ENCODE data around the gene CELA1. TPM values are rescaled to one million over a fixed set of nuclear protein-coding genes. Genes with fewer than 3 reads are reported as not detected.

The CELA1 gene
- total RNA-seq, 1 experiment from 2014 or later = not detected

DNA sequence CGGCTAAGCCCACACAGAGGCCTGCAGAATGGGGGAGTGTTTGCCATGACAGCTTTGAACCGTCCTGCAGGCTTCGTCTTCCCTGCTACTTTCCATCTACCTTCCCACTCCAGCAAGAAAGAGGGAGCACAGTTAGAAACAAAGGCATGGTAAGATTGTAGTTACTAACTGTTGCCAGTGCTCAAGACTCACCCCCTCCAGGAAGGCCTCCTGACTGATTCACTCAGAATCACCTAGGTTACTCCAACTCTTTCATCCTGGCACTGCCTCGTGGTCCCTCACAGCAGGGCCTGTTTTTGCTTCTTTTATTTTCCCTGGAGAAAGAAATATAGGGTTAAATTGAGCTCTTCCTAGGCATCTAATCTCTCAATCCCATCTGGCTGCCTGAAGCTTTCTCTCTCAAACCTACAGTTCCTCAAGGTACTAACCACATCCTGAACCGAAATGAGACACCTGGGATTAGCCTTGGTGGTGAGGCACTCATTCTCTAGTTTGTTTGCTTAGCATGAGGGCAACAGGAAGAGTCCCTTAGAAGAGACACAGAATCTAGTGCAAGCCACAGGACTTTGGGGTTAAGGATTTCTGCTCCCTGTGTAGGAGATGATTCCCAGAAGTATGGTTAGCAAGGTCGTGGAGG lies 36.9 kb upstream of the CELA1 start:
- ChIA-PET CTCF (no interaction called here), POLR2A (interaction anchor here (2.1 kb wide), 1 partner anchor 12 kb away, joined by 4 read pairs; no protein-coding TSS in a partner anchor), RAD21 (ENCODE audit: low non-redundant PET in 1 of 2, low total read pairs in 2 of 2, uncharacterized antibody in 2 of 2, unreplicated experiment in 2 of 2) (no interaction called here)
- Histone ChIP-seq H3K9me2 (ENCODE audit: insufficient read depth) (no peaks in the 10 kb centered on the region), H2AFZ (ENCODE audit: low read depth, low read length, poor library complexity, severe bottlenecking) (no peak overlapping the region), H4K20me1 (ENCODE audit: insufficient read depth) (no peaks in the 10 kb centered on the region), H3K4me3 (replicated peaks in 1 of 2; ENCODE audit: low read depth in 1 of 2, low read length in 2 of 2) (no peak overlapping the region), H3K4me1 (ENCODE audit: control insufficient read depth in 1 of 2, insufficient read depth in 2 of 2, low read length in 2 of 2) (no peaks in the 10 kb centered on the region), H3K27ac (ENCODE audit: low read depth, low read length) (no peak overlapping the region), H3K9me3 (ENCODE audit: control insufficient read depth in 1 of 2, insufficient read depth in 1 of 2, low read depth in 1 of 2, low read length in 2 of 2) (no peaks in the 10 kb centered on the region), H3K27me3 (ENCODE audit: insufficient read depth, low read length) (no peaks in the 10 kb centered on the region), H3K9ac (ENCODE audit: low read length) (no peak overlapping the region), H3K36me3 (ENCODE audit: control insufficient read depth in 1 of 2, insufficient read depth in 2 of 2, low read length in 2 of 2) (peaks cover 2 to 7% of the 10 kb centered on the region in 2 experiments; a peak in 2 of 4 replicates), H3K4me2 (ENCODE audit: low read length) (no peak overlapping the region), H3K79me2 (ENCODE audit: insufficient read depth, low read length) (no peaks in the 10 kb centered on the region)
- no peak for DNase-seq (ENCODE audit: low read depth, low spot score)
- TF ChIP-seq YY1 (IDR thresholded peaks at IDR 0.05; ENCODE audit: extremely low read depth, insufficient replicate concordance, low read depth, low read length) (no peak), POLR2A (IDR thresholded peaks at IDR 0.05; ENCODE audit: borderline replicate concordance, extremely low read depth, insufficient read depth, insufficient read length) (no peak), RAD21 (IDR thresholded peaks at IDR 0.05; ENCODE audit: low read depth) (no peak), EZH2 (IDR thresholded peaks at IDR 0.05) (no peak), TCF7L2 (IDR thresholded peaks at IDR 0.05; ENCODE audit: borderline replicate concordance, extremely low read depth, insufficient read depth, insufficient read length) (no peak), EZH2phosphoT487 (IDR thresholded peaks at IDR 0.05; ENCODE audit: borderline replicate concordance) (no peak), POLR2AphosphoS5 (IDR thresholded peaks at IDR 0.05; ENCODE audit: low read depth, low read length) (no peak), FOSL1 (IDR thresholded peaks at IDR 0.05; ENCODE audit: low read depth) (no peak), ZFX (IDR thresholded peaks at IDR 0.05) (no peak), JUND (IDR thresholded peaks at IDR 0.05) (no peak)
- TF ChIP-seq, protein P1, sequence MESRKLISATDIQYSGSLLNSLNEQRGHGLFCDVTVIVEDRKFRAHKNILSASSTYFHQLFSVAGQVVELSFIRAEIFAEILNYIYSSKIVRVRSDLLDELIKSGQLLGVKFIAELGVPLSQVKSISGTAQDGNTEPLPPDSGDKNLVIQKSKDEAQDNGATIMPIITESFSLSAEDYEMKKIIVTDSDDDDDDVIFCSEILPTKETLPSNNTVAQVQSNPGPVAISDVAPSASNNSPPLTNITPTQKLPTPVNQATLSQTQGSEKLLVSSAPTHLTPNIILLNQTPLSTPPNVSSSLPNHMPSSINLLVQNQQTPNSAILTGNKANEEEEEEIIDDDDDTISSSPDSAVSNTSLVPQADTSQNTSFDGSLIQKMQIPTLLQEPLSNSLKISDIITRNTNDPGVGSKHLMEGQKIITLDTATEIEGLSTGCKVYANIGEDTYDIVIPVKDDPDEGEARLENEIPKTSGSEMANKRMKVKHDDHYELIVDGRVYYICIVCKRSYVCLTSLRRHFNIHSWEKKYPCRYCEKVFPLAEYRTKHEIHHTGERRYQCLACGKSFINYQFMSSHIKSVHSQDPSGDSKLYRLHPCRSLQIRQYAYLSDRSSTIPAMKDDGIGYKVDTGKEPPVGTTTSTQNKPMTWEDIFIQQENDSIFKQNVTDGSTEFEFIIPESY (IDR thresholded peaks at IDR 0.05; ENCODE audit: extremely low read depth, insufficient replicate concordance, low read length) = no peak
- TF ChIP-seq, protein P2, sequence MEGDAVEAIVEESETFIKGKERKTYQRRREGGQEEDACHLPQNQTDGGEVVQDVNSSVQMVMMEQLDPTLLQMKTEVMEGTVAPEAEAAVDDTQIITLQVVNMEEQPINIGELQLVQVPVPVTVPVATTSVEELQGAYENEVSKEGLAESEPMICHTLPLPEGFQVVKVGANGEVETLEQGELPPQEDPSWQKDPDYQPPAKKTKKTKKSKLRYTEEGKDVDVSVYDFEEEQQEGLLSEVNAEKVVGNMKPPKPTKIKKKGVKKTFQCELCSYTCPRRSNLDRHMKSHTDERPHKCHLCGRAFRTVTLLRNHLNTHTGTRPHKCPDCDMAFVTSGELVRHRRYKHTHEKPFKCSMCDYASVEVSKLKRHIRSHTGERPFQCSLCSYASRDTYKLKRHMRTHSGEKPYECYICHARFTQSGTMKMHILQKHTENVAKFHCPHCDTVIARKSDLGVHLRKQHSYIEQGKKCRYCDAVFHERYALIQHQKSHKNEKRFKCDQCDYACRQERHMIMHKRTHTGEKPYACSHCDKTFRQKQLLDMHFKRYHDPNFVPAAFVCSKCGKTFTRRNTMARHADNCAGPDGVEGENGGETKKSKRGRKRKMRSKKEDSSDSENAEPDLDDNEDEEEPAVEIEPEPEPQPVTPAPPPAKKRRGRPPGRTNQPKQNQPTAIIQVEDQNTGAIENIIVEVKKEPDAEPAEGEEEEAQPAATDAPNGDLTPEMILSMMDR (IDR thresholded peaks at IDR 0.05 in 2 of 3, conservative IDR thresholded peaks at IDR 0.05 in 1 of 3; ENCODE audit: borderline replicate concordance in 1 of 3, insufficient read depth in 1 of 3, low read depth in 2 of 3, low read length in 2 of 3) = no peak
- intact Hi-C loops (cut with micrococcal nuclease) = no loop called here
- ATAC-seq = no peak
- BruUV-seq (replicated peaks) = no TSS peak
